AG10803 (cell line): ENCODE results near the gene ANKRD61.
"Not testable (repeated sequence)": the region's sequence is repeated elsewhere in the genome, so short reads cannot be mapped to it uniquely, and the experiment has no call there.

Experiments
- DNase-seq: peaks from one replicate; pipeline ENCODE4 v3.0.0; 2010; ENCODE audit warnings: low read depth
- H3K4me3 ChIP-seq: 2 replicates; pipeline ENCODE4 v1.5.1; 2011; ENCODE audit warnings: mild to moderate bottlenecking, low read length, control low read depth
- TF ChIP-seq, protein P1 (sequence below): conservative IDR thresholded peaks from 2 replicates; pipeline ENCODE4 v1.5.1; 2011; ENCODE audit warnings: mild to moderate bottlenecking, low read length, control low read depth, inconsistent platforms

The ANKRD61 gene

GRCh38 chr7:6071406-6071805 lies 40.2 kb downstream of the ANKRD61 start:
- TF ChIP-seq, protein P1, sequence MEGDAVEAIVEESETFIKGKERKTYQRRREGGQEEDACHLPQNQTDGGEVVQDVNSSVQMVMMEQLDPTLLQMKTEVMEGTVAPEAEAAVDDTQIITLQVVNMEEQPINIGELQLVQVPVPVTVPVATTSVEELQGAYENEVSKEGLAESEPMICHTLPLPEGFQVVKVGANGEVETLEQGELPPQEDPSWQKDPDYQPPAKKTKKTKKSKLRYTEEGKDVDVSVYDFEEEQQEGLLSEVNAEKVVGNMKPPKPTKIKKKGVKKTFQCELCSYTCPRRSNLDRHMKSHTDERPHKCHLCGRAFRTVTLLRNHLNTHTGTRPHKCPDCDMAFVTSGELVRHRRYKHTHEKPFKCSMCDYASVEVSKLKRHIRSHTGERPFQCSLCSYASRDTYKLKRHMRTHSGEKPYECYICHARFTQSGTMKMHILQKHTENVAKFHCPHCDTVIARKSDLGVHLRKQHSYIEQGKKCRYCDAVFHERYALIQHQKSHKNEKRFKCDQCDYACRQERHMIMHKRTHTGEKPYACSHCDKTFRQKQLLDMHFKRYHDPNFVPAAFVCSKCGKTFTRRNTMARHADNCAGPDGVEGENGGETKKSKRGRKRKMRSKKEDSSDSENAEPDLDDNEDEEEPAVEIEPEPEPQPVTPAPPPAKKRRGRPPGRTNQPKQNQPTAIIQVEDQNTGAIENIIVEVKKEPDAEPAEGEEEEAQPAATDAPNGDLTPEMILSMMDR = no peak
- no peak overlapping the region for H3K4me3 ChIP-seq
- DNase-seq = no peak

- no peak overlapping the region for H3K4me3 ChIP-seq
- TF ChIP-seq, protein P1 = no peak
- peak; percentile 19 for DNase-seq
These were observed 43.6 kb downstream of the ANKRD61 start for GRCh38 chr7:6074612-6075380.

DNA sequence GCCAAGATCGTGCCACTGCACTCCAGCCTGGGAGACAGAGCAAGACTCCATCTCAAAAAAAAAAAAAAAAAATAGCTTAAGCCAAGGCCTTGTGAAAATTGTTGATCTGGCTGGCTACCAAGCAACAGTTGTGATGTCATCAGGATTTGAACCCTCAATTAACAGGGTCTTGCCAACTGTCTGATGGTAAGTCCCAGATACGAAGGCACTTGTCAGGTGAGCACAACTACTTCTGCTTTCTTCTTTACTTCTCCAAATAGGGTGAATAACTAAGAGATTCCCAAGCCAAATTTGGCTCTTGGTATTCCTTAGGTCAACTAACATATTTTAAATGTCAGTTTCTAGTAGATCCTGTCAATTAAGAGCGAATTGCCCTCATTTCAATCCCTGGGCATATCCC lies 47.4 kb downstream of the ANKRD61 start:
- DNase-seq = no peak
- TF ChIP-seq, protein P1 = no peak
- H3K4me3 ChIP-seq = no peak overlapping the region

DNA sequence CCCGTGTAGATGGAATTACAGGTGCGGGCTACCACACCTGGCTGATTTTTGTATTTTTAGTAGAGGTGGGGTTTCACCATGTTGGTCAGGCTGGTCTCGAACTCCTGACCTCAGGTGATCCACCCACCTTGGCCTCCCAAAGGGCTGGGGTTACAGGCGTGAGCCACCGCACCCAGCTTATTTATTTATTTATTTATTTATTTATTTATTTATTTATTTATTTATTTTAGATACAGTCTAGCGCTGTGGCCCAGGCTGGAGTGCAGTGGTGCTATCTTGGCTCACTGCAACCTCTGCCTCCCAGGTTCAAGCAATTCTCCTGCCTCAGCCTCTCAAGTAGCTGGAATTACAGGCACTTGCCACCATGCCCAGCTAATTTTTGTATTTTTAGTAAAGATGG lies 51.9 kb downstream of the ANKRD61 start:
- not testable (repeated sequence) for DNase-seq, H3K4me3 ChIP-seq
